ENCODE data around the gene ARHGAP20.

- TF ChIP-seq CTCF (conservative IDR thresholded peaks at IDR 0.05; ENCODE audit: low read depth, low read length): no peak
- no peak for TF ChIP-seq EZH2 (IDR thresholded peaks at IDR 0.05; ENCODE audit: borderline replicate concordance, low read depth, low read length, poor library complexity, severe bottlenecking)
Observed at GRCh38 chr11:110573411-110573810, 138.8 kb downstream of the ARHGAP20 start.
